Measurements from ENCODE around the gene TROAP. TPM values are rescaled to one million over a fixed set of nuclear protein-coding genes. Genes with fewer than 3 reads are reported as not detected.

The TROAP gene
- total RNA-seq, 2 experiments from 2014 or later: 141 to 150 TPM

DNA sequence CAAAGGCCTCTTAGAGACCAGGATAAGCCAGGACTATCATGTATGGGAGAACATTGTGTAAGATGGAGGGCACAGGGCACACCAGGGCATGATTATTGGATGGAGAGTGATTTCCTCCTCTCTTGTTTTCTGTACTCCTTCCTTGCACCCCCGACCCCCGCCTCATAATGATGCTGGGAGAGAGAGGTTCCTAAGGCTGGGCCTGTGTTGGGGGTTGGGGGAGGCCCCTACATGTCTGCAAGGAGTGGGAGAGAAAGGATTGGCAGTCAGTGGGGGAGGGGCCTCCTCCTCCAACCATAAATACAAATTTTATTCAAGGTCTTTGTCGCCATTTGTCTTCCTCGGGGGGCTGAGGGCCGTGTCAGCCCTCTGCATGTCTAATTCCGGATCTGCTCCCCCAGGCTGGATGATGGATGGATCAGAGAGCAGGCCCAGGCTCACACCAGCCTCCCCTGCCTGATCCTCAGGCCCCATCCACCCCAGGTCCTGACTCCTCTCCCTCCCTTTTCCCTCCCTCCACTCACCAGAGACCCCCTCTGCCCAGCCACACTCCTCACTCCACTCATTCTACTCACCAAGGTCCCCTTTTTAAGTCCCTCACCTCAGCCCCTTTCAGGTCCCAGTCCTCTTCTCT, 15.9 kb downstream of the TROAP start:
- TF ChIP-seq, protein P1, sequence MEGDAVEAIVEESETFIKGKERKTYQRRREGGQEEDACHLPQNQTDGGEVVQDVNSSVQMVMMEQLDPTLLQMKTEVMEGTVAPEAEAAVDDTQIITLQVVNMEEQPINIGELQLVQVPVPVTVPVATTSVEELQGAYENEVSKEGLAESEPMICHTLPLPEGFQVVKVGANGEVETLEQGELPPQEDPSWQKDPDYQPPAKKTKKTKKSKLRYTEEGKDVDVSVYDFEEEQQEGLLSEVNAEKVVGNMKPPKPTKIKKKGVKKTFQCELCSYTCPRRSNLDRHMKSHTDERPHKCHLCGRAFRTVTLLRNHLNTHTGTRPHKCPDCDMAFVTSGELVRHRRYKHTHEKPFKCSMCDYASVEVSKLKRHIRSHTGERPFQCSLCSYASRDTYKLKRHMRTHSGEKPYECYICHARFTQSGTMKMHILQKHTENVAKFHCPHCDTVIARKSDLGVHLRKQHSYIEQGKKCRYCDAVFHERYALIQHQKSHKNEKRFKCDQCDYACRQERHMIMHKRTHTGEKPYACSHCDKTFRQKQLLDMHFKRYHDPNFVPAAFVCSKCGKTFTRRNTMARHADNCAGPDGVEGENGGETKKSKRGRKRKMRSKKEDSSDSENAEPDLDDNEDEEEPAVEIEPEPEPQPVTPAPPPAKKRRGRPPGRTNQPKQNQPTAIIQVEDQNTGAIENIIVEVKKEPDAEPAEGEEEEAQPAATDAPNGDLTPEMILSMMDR (conservative IDR thresholded peaks at IDR 0.05; ENCODE audit: low read length): no peak
- TF ChIP-seq EZH2phosphoT487 (IDR thresholded peaks at IDR 0.05; ENCODE audit: borderline replicate concordance, low read depth, low read length): no peak
- intact Hi-C loops (cut with micrococcal nuclease; ENCODE audit: unreplicated experiment): no loop called here
- H3K27ac ChIP-seq (ENCODE audit: low read depth, low read length, poor library complexity, severe bottlenecking): no peak overlapping the region
- H3K9me2 ChIP-seq (ENCODE audit: insufficient read depth, low read length): no peaks in the 10 kb centered on the region
- no peak overlapping the region for H2AFZ ChIP-seq (ENCODE audit: low read length)
- H3K4me1 ChIP-seq (ENCODE audit: insufficient read depth, low read length, poor library complexity, severe bottlenecking): peaks cover 25% of the 10 kb centered on the region
- H3K4me2 ChIP-seq (ENCODE audit: low read length): no peak overlapping the region
- no peaks in the 10 kb centered on the region for H3K9me3 ChIP-seq (ENCODE audit: low read length)
- BruUV-seq (replicated peaks): no TSS peak
- no peaks in the 10 kb centered on the region for H3K79me2 ChIP-seq (ENCODE audit: insufficient read depth, low read depth, low read length)
- H3K36me3 ChIP-seq (ENCODE audit: insufficient read depth, low read length): no peaks in the 10 kb centered on the region
- DNase-seq (ENCODE audit: low spot score): no peak
- H3K4me3 ChIP-seq (ENCODE audit: low read depth, low read length, poor library complexity, severe bottlenecking): no peak overlapping the region
- ChIA-PET POLR2A (no interaction called here), CTCF (ENCODE audit: unreplicated experiment) (no interaction called here)
- no peaks in the 10 kb centered on the region for H4K20me1 ChIP-seq (ENCODE audit: insufficient read depth, low read length)

DNA sequence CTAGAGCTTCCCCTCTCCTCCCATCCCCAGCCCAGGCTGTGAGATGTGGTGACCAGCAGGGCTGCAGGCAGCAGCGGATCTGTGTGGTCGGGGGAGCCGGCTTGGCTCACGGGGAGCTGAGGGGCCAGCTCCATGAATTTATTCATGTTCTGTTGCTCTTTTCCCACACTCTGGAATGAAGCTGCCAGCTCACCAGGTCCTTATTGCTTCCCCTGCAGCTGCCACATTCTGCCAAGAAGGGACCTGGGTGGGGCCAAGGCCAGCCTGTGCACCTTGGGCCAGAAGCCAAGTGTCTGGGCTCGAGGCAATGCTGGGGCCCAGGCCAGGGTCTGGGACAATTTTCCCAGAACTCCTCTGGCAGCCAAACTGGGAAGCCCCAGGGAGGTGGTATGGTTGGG, 16.4 kb downstream of the TROAP start:
- Histone ChIP-seq H2AFZ (ENCODE audit: low read length) (no peak overlapping the region), H3K27ac (ENCODE audit: low read depth, low read length, poor library complexity, severe bottlenecking) (no peak overlapping the region), H3K4me1 (ENCODE audit: insufficient read depth, low read length, poor library complexity, severe bottlenecking) (peaks cover 30% of the 10 kb centered on the region), H3K4me3 (ENCODE audit: low read depth, low read length, poor library complexity, severe bottlenecking) (no peak overlapping the region), H3K9me2 (ENCODE audit: insufficient read depth, low read length) (no peaks in the 10 kb centered on the region), H3K9me3 (ENCODE audit: low read length) (no peaks in the 10 kb centered on the region), H3K79me2 (ENCODE audit: insufficient read depth, low read depth, low read length) (no peaks in the 10 kb centered on the region), H4K20me1 (ENCODE audit: insufficient read depth, low read length) (no peaks in the 10 kb centered on the region), H3K36me3 (ENCODE audit: insufficient read depth, low read length) (no peaks in the 10 kb centered on the region), H3K4me2 (ENCODE audit: low read length) (no peak overlapping the region)
- intact Hi-C loops (cut with micrococcal nuclease; ENCODE audit: unreplicated experiment): no loop called here
- DNase-seq (ENCODE audit: low spot score): no peak
- BruUV-seq (replicated peaks): no TSS peak
- ChIA-PET CTCF (ENCODE audit: unreplicated experiment) (interaction anchor here (0.5 kb wide), 1 partner anchor 11 kb away, joined by 3 read pairs; no protein-coding TSS in a partner anchor), POLR2A (no interaction called here)
- TF ChIP-seq, protein P1 (conservative IDR thresholded peaks at IDR 0.05; ENCODE audit: low read length): no peak
- TF ChIP-seq EZH2phosphoT487 (IDR thresholded peaks at IDR 0.05; ENCODE audit: borderline replicate concordance, low read depth, low read length): no peak

DNA sequence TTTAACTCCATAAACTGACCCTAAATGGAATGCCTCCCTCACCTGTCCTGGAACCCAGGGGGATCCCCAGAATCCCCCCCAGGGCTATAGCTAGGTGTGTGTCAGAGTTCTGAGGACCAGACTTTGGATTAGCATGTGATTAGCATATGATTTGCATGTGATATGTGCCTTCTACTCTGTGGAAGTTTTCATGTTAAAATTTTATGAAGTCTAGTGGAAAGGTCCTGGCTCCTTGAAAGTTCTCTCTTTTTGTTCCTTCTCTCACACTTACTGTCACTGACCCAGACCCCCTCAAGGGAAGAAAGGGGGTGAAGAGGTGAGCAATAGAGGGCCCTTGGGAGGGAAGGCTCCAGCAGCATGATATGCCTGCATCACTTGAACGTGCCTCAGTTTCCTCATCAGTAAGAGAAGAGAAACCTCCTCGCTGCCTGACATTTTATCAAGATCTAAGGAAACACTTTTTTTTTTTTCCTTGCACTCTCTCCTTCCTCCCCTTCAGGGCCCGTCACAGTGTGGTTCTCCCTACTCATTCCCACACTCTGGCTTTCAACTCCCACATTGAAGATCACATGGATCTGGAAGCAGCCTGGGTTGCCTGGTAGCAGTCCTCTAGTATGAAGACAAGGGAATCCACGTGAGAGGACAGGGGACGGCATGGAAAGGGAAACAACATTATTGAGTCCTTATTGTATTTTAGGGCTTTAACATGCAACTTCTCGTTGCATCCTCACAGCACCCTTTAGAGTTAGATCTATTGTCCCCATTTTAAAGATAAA, 17.2 kb downstream of the TROAP start:
- no peaks in the 10 kb centered on the region for H3K36me3 ChIP-seq (ENCODE audit: insufficient read depth, low read length)
- TF ChIP-seq, protein P1 (conservative IDR thresholded peaks at IDR 0.05; ENCODE audit: low read length): no peak
- TF ChIP-seq EZH2phosphoT487 (IDR thresholded peaks at IDR 0.05; ENCODE audit: borderline replicate concordance, low read depth, low read length): no peak
- H2AFZ ChIP-seq (ENCODE audit: low read length): no peak overlapping the region
- no peaks in the 10 kb centered on the region for H4K20me1 ChIP-seq (ENCODE audit: insufficient read depth, low read length)
- no peaks in the 10 kb centered on the region for H3K9me2 ChIP-seq (ENCODE audit: insufficient read depth, low read length)
- no peaks in the 10 kb centered on the region for H3K79me2 ChIP-seq (ENCODE audit: insufficient read depth, low read depth, low read length)
- H3K9me3 ChIP-seq (ENCODE audit: low read length): no peaks in the 10 kb centered on the region
- H3K27ac ChIP-seq (ENCODE audit: low read depth, low read length, poor library complexity, severe bottlenecking): no peak overlapping the region
- H3K4me1 ChIP-seq (ENCODE audit: insufficient read depth, low read length, poor library complexity, severe bottlenecking): peaks cover 38% of the 10 kb centered on the region
- H3K4me3 ChIP-seq (ENCODE audit: low read depth, low read length, poor library complexity, severe bottlenecking): no peak overlapping the region
- no TSS peak for BruUV-seq (replicated peaks)
- CTCF ChIA-PET (ENCODE audit: unreplicated experiment): no interaction called here
- POLR2A ChIA-PET: no interaction called here
- no peak for DNase-seq (ENCODE audit: low spot score)
- H3K4me2 ChIP-seq (ENCODE audit: low read length): no peak overlapping the region
- intact Hi-C loops (cut with micrococcal nuclease; ENCODE audit: unreplicated experiment): no loop called here

Data from OCI-LY7 (cell line).